ENCODE results near the gene ARPC1A.
"Not testable (repeated sequence)": the region's sequence is repeated elsewhere in the genome, so short reads cannot be mapped to it uniquely, and the experiment has no call there.

The ARPC1A gene

DNA sequence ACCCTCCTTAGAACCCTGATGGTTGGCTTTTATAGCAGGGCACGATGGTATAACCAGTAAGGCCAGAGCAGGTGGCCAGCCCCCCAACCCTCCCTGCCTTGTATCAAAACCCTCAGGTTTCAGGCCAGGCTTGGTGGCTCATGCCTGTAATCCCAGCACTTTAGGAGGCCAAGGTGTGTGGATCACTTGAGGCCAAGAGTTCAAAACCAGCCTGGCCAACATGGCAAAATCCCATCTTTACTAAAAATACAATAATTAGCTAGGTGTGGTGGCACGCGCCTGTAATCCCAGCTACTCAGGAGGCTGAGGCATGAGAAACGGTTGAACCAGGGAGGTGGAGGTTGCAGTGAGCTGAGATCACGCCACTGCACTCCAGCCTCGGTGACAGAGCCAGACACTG is 3.0 kb upstream of the ARPC1A start:
- DNase-seq = not testable (repeated sequence)

GRCh38 chr7:99324559-99324958 is 1.1 kb upstream of the ARPC1A start:
- no peak for DNase-seq

DNA sequence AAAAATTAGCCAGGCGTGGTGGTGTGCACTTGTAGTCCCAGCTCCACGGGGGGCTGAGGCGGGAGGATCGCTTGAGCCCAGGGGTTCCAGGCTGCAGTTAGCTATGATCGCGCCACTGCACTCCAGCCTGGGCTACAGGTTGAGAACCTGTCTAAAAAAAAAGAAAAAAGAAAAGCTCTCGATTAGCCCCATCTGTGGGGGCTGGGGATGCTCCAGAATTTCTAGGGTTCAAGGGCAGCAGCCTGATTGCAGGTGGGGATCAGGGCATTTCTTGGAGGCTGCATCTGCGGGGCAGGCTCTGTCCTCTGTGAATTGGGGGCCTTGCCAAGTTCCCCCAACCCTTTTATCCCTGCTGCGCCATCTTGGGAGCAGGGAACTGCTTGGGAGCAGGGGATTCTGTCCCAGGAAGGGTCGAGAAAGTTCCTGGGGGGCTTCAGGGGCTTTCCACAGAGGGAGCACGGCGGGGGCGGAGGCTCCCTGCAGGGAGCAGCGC is 651 bp upstream of the ARPC1A start:
- DNase-seq = no peak

GRCh38 chr7:99326408-99326782 is 697 bp downstream of the ARPC1A start:
- DNase-seq = no peak

GRCh38 chr7:99330314-99330961 is 4.7 kb downstream of the ARPC1A start:
- not testable (repeated sequence) for DNase-seq

DNA sequence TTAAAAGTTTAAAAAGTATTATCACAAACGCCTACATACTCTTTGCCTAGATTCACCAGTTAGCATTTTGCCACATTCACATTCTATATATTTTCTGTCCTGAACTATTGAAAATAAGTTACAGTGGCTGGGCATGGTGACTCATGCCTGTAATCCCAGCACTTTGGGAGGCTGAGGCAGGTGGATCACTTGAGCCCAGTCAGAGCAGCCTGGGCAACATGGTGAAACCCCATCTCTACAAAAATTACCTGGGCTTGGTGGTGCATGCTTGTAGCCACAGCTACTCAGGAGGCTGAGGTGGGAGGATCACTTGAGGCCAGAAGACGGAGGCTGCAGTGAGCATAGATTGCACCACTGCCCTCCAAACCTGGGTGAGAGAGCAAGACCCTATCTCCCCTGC is 5.3 kb downstream of the ARPC1A start:
- DNase-seq = no peak

DNA sequence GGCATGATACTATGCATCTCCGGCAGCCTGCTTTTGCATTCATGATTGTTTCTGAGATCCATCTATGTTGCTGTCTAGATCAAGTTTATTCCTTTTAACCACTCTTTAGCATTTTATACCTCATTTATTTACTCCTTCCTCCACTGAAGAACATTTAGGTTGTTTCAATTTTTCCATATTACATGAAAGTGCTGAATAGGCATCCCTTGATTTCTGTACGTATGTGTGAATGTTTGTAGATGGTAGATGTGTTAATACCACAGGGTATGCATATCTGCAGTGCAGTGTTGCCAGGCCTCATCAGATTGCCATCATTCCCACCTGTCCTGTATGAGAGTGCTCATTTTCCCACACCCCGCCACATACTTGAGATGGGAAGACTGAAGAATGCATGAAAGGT is 13.9 kb downstream of the ARPC1A start:
- DNase-seq = no peak

DNA sequence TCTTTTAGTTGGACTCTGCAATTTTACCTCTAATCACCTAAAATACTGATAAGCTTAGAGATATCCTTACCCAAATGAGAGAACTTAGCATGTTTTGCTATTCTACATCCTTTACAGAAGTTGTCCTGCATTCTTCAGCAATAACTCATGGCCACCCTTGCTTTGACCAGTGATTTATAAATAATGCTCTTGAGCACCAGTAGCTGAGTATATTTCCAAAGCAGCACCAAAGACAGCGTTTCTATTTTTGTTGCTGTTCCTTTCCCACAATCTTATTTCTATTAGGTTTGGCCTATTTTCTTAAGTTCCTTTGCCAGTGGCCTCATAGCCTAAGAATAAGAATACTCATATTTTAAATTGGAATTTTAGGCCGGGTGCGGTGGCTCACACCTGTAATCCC is 15.0 kb downstream of the ARPC1A start:
- no peak for DNase-seq

- no peak for DNase-seq
These were observed 18.5 kb downstream of the ARPC1A start for GRCh38 chr7:99344061-99344647.

GRCh38 chr7:99350641-99351040 is 24.9 kb downstream of the ARPC1A start:
- DNase-seq = not testable (repeated sequence)

GRCh38 chr7:99352247-99352646 is 26.5 kb downstream of the ARPC1A start:
- no peak for DNase-seq

- DNase-seq = no peak
These were observed 29.4 kb downstream of the ARPC1A start for GRCh38 chr7:99355098-99355497.

DNA sequence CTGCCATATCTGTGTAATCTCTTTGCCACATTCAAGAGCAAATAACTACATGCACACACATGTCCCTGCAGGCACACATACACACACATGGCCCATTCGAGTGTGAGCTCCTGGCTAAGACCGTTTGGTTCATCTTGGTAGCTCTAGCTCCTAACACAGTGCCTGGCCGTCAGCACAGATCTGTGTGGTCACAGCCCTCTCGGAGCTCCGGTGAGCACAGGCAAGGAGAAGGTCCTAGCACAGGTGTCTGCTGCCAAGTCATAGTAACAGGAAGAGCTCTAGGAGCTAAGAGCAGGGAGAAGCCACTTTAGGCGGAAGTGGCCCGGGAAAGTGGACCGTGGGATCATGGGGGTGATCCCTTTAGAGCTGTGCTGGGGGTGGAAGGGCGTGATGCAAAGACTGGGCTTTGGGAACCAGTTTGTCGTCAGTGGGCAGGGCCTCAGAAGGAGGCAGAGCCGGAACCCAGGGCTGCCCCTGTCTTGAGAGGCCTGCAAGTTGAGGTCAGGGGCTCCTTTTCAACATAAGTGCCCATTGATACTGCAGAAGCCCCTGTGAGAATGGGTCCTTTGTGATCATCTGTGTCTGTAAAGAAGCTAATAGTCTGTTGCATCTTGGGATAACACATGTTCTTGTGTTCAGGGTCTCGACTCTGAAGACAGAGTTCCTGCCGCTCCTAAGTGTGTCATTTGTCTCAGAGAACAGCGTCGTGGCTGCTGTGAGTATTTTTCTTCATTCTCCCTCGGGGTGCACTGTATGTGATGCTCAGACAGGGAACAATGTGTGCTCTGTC is 32.2 kb downstream of the ARPC1A start:
- DNase-seq = no peak

- DNase-seq = not testable (repeated sequence)
These were observed 32.8 kb downstream of the ARPC1A start for GRCh38 chr7:99358521-99358920.

GRCh38 chr7:99359465-99360154 is 33.9 kb downstream of the ARPC1A start:
- no peak for DNase-seq

DNA sequence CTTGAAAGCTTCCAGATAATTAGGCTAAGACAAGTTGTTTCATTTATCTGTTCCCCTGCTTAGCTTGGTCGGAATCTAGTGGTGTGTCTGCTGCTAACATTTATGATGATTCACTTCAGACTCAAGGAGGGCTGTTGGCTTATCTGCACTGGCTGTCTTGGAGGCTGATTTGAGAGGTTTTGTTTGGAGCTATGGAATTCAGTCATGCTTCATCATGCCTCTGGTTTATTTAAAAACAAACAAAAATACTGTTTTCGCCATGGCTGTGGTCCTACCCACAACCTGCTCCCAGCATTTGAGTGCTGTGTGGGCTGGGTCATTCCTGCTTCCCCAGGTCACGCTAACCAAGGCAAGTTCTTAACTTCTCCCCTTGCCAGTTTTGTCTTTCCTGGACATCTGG is 37.1 kb downstream of the ARPC1A start:
- no peak for DNase-seq

- no peak for DNase-seq
These were observed 37.6 kb downstream of the ARPC1A start for GRCh38 chr7:99363286-99363685.

GRCh38 chr7:99365318-99366141 is 39.8 kb downstream of the ARPC1A start:
- peak; percentile 63 for DNase-seq

DNA sequence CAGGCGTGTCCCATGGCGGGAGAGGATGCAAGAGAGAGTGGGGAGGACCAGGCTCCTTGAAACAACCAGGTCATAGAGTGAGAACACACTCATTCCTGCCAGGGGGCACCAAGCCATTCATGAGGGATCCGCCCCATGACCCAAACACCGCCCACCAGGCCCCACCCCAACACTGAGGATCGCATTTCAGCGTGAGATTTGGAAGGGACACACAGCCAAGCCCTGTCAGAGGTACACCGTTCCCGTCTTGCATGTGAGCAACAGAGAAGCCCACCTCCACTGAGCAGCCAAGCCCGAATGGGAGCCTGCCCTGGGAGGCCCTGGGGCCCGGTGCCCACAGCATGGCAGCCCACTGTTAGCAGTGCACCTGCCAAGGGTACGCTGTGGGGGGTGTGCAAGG is 40.9 kb downstream of the ARPC1A start:
- DNase-seq = no peak

- DNase-seq = no peak
These were observed 43.2 kb downstream of the ARPC1A start for GRCh38 chr7:99368750-99369389.

- no peak for DNase-seq
These were observed 44.2 kb downstream of the ARPC1A start for GRCh38 chr7:99369767-99370391.

Data from 8988T (cell line).